ENCODE data around the gene PIK3R1. TPM values are rescaled to one million over a fixed set of nuclear protein-coding genes. Genes with fewer than 3 reads are reported as not detected.
A peak's percentile ranks its signal among the peaks of the same experiment; 100 is the strongest.

The PIK3R1 gene
- total and polyA plus RNA-seq, 10 of the 15 experiments (the other 5 are each of a cell fraction or from before 2014, with no cell fraction given), result 7.8 to 38.4 (median 15.7) TPM

DNA sequence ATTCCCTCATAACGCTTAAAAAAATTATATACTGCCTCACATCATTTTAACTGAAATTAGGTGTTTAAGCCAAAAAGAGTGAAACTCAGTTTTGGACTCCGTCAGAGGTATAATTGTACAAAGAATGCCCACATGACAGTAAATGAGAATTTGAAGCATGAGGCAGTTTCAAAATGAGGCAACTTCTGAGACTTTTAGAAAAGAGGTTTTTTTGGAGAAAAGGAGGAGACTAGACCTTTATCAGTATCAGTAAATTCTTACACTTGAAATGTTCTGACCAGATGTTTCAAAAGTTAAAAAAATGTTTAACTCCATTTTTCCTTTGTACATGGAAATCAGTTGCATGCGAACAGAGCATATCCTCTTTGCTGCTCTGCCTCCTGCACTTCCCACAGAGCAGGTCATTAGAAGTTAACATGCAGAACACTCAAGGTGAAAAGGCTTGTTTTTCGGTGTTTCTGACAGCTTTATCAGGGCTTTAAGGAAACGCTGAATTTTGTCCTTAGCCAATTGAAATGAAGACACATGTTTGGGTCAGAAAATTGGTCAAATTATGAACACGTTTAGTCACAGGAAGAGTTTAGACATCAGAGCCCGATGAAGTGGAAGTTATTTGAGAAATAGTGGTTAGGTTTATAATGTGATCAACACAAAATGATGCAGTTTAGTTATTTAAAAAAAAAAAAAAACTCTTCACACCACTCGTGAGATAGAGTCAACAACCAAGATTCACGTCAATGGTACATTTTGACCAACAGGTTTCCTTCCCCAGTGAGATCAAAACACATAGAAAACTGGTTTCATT lies 59.5 kb downstream of the PIK3R1 start (continued):
- TF ChIP-seq, protein P1, sequence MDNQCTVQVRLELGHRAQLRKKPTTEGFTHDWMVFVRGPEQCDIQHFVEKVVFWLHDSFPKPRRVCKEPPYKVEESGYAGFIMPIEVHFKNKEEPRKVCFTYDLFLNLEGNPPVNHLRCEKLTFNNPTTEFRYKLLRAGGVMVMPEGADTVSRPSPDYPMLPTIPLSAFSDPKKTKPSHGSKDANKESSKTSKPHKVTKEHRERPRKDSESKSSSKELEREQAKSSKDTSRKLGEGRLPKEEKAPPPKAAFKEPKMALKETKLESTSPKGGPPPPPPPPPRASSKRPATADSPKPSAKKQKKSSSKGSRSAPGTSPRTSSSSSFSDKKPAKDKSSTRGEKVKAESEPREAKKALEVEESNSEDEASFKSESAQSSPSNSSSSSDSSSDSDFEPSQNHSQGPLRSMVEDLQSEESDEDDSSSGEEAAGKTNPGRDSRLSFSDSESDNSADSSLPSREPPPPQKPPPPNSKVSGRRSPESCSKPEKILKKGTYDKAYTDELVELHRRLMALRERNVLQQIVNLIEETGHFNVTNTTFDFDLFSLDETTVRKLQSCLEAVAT (IDR thresholded peaks at IDR 0.05), result no peak
- TF ChIP-seq YBX1 (IDR thresholded peaks at IDR 0.05) (no peak), STAT3 (IDR thresholded peaks at IDR 0.05; ENCODE audit: low read depth, low read length) (no peak), JUNB (IDR thresholded peaks at IDR 0.05) (peak; percentile 91), BACH1 (IDR thresholded peaks at IDR 0.05; ENCODE audit: borderline replicate concordance) (no peak), KAT2A (conservative IDR thresholded peaks at IDR 0.05; ENCODE audit: control insufficient read depth, low read depth, low read length) (no peak), RAD51 (IDR thresholded peaks at IDR 0.05) (peak; percentile 47; the same call in 1 of the 2 replicates), EP300 (IDR thresholded peaks at IDR 0.05; ENCODE audit: borderline replicate concordance in 1 of 2, control insufficient read depth in 1 of 2, low read depth in 2 of 2, low read length in 2 of 2) (peak; percentile 67 to 74; a peak in 3 of 4 replicates), NR2C2 (IDR thresholded peaks at IDR 0.05; ENCODE audit: borderline replicate concordance, control insufficient read depth, insufficient read length, low read depth) (no peak), RUNX3 (IDR thresholded peaks at IDR 0.05; ENCODE audit: low read length) (peak; percentile 37; the same call in 1 of the 2 replicates), MXI1 (IDR thresholded peaks at IDR 0.05; ENCODE audit: low read depth, low read length) (no peak), IKZF2 (IDR thresholded peaks at IDR 0.05) (peak; percentile 13 to 22; a peak in 1 of 4 replicates), BHLHE40 (IDR thresholded peaks at IDR 0.05; ENCODE audit: borderline replicate concordance in 1 of 2, low read depth in 2 of 2, low read length in 1 of 2) (no peak)
- TF ChIP-seq, protein P2, sequence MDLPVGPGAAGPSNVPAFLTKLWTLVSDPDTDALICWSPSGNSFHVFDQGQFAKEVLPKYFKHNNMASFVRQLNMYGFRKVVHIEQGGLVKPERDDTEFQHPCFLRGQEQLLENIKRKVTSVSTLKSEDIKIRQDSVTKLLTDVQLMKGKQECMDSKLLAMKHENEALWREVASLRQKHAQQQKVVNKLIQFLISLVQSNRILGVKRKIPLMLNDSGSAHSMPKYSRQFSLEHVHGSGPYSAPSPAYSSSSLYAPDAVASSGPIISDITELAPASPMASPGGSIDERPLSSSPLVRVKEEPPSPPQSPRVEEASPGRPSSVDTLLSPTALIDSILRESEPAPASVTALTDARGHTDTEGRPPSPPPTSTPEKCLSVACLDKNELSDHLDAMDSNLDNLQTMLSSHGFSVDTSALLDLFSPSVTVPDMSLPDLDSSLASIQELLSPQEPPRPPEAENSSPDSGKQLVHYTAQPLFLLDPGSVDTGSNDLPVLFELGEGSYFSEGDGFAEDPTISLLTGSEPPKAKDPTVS (IDR thresholded peaks at IDR 0.05; ENCODE audit: low read depth, low read length), result no peak
- TF ChIP-seq, protein P3, sequence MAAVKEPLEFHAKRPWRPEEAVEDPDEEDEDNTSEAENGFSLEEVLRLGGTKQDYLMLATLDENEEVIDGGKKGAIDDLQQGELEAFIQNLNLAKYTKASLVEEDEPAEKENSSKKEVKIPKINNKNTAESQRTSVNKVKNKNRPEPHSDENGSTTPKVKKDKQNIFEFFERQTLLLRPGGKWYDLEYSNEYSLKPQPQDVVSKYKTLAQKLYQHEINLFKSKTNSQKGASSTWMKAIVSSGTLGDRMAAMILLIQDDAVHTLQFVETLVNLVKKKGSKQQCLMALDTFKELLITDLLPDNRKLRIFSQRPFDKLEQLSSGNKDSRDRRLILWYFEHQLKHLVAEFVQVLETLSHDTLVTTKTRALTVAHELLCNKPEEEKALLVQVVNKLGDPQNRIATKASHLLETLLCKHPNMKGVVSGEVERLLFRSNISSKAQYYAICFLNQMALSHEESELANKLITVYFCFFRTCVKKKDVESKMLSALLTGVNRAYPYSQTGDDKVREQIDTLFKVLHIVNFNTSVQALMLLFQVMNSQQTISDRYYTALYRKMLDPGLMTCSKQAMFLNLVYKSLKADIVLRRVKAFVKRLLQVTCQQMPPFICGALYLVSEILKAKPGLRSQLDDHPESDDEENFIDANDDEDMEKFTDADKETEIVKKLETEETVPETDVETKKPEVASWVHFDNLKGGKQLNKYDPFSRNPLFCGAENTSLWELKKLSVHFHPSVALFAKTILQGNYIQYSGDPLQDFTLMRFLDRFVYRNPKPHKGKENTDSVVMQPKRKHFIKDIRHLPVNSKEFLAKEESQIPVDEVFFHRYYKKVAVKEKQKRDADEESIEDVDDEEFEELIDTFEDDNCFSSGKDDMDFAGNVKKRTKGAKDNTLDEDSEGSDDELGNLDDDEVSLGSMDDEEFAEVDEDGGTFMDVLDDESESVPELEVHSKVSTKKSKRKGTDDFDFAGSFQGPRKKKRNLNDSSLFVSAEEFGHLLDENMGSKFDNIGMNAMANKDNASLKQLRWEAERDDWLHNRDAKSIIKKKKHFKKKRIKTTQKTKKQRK (IDR thresholded peaks at IDR 0.05; ENCODE audit: low read depth, low read length), result no peak

Data from GM12878 (cell line).